ENCODE data around the gene RIOK2.

RIOK2 gene

GRCh38 chr5:97223596-97223995, 40.5 kb upstream of the RIOK2 start:
- DNase-seq (ENCODE audit: low read depth), result no peak
- H3K4me3 ChIP-seq (ENCODE audit: control insufficient read depth, low read depth, low read length), result no peak overlapping the region
- TF ChIP-seq CTCF (IDR thresholded peaks at IDR 0.05; ENCODE audit: control insufficient read depth, insufficient read depth, low read depth, low read length, missing control alignments), result no peak

- no peak for TF ChIP-seq CTCF (IDR thresholded peaks at IDR 0.05; ENCODE audit: control insufficient read depth, insufficient read depth, low read depth, low read length, missing control alignments)
- no peak for DNase-seq (ENCODE audit: low read depth)
- no peak overlapping the region for H3K4me3 ChIP-seq (ENCODE audit: control insufficient read depth, low read depth, low read length)
These were observed 26.3 kb upstream of the RIOK2 start for GRCh38 chr5:97209343-97209742.

GRCh38 chr5:97208714-97209113, 25.7 kb upstream of the RIOK2 start:
- no peak overlapping the region for H3K4me3 ChIP-seq (ENCODE audit: control insufficient read depth, low read depth, low read length)
- TF ChIP-seq CTCF (IDR thresholded peaks at IDR 0.05; ENCODE audit: control insufficient read depth, insufficient read depth, low read depth, low read length, missing control alignments), result no peak
- DNase-seq (ENCODE audit: low read depth), result no peak

DNA sequence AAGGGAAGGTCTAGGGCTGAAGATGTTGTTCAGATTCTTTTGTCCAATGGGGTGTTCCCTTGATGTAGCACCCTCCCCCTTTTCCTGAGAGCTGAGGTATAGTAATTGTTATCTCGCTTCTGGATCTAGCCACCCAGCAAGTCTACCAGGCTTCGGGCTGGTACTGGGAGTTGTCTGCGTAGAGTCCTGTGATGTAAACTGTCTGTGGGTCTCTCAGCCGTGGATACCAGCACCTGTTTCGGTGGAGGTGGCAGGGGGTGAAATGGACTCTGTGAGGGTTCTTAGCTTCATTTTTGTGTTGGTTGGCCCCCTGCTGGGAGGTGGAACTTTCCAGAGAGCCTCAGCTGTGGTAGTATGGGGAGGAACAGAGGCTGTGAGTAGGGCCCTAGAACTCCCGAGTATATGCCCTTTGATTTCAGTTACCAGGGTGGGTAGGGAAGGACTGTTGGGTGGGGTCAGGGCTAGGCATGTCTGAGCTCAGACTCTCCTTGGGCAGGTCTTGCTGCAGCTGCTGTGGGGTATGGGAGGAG, 25.2 kb upstream of the RIOK2 start:
- H3K4me3 ChIP-seq (ENCODE audit: control insufficient read depth, low read depth, low read length), result no peak overlapping the region
- TF ChIP-seq CTCF (IDR thresholded peaks at IDR 0.05; ENCODE audit: control insufficient read depth, insufficient read depth, low read depth, low read length, missing control alignments), result no peak
- DNase-seq (ENCODE audit: low read depth), result no peak

GRCh38 chr5:97194366-97194765, 11.3 kb upstream of the RIOK2 start:
- no peak for DNase-seq (ENCODE audit: low read depth)
- H3K4me3 ChIP-seq (ENCODE audit: control insufficient read depth, low read depth, low read length), result no peak overlapping the region
- no peak for TF ChIP-seq CTCF (IDR thresholded peaks at IDR 0.05; ENCODE audit: control insufficient read depth, insufficient read depth, low read depth, low read length, missing control alignments)

DNA sequence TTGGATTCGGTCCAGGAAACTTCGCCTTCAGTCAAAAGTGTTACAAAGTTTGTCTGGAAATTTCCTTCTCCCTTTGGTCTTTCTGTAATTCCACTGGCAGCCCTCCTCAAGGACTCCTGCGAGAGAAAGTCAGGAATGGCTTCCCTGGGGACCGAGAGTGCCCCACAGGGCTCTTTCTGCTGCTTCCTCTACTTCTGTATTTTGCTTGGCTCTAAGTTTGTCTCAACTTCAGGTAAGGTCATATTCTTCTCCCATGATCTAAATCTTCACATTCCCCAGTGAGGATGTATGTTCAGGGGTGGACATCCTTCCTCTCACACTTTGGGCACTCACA, 10.3 kb upstream of the RIOK2 start:
- no peak for TF ChIP-seq CTCF (IDR thresholded peaks at IDR 0.05; ENCODE audit: control insufficient read depth, insufficient read depth, low read depth, low read length, missing control alignments)
- no peak overlapping the region for H3K4me3 ChIP-seq (ENCODE audit: control insufficient read depth, low read depth, low read length)
- no peak for DNase-seq (ENCODE audit: low read depth)
